ENCODE measurements around the gene DHRSX.
"Not testable (repeated sequence)": the region's sequence is repeated elsewhere in the genome, so short reads cannot be mapped to it uniquely, and the experiment has no call there.

DNA sequence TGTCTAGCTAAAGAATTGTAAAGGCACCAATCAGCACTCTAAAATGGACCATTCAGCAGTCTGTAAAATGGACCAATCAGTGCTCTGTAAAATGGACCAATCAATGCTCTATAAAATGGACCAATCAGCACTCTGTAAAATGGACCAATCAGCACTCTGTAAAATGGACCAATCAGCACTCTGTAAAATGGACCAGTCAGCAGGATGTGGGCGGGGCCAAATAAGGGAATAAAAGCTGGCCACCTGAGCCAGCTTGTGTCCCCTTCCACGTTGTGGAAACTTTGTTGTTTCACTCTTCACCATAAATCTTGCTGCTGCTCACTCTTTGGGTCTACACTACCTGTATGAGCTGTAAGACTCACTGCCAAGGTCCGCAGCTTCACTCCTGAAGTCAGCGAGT, 230.0 kb downstream of the DHRSX start:
- TF ChIP-seq, protein P1, sequence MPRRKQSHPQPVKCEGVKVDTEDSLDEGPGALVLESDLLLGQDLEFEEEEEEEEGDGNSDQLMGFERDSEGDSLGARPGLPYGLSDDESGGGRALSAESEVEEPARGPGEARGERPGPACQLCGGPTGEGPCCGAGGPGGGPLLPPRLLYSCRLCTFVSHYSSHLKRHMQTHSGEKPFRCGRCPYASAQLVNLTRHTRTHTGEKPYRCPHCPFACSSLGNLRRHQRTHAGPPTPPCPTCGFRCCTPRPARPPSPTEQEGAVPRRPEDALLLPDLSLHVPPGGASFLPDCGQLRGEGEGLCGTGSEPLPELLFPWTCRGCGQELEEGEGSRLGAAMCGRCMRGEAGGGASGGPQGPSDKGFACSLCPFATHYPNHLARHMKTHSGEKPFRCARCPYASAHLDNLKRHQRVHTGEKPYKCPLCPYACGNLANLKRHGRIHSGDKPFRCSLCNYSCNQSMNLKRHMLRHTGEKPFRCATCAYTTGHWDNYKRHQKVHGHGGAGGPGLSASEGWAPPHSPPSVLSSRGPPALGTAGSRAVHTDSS (tag by site-specific recombination; IDR thresholded peaks at IDR 0.05): not testable (repeated sequence)
- not testable (repeated sequence) for TF ChIP-seq ZNF292 (tag by site-specific recombination; IDR thresholded peaks at IDR 0.05; ENCODE audit: borderline replicate concordance, low read depth); ZNF169 (tag by site-specific recombination; IDR thresholded peaks at IDR 0.05); REPIN1 (tag by site-specific recombination; IDR thresholded peaks at IDR 0.05; ENCODE audit: low read depth); MEIS1 (CRISPR knock-in tag; IDR thresholded peaks at IDR 0.05; ENCODE audit: borderline replicate concordance); ZNF239 (tag by site-specific recombination; IDR thresholded peaks at IDR 0.05); SETDB1 (IDR thresholded peaks at IDR 0.05; ENCODE audit: insufficient read length, low read length); ZNF768 (tag by site-specific recombination; IDR thresholded peaks at IDR 0.05)
- TF ChIP-seq, protein P2, sequence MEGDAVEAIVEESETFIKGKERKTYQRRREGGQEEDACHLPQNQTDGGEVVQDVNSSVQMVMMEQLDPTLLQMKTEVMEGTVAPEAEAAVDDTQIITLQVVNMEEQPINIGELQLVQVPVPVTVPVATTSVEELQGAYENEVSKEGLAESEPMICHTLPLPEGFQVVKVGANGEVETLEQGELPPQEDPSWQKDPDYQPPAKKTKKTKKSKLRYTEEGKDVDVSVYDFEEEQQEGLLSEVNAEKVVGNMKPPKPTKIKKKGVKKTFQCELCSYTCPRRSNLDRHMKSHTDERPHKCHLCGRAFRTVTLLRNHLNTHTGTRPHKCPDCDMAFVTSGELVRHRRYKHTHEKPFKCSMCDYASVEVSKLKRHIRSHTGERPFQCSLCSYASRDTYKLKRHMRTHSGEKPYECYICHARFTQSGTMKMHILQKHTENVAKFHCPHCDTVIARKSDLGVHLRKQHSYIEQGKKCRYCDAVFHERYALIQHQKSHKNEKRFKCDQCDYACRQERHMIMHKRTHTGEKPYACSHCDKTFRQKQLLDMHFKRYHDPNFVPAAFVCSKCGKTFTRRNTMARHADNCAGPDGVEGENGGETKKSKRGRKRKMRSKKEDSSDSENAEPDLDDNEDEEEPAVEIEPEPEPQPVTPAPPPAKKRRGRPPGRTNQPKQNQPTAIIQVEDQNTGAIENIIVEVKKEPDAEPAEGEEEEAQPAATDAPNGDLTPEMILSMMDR (tag by site-specific recombination; IDR thresholded peaks at IDR 0.05): not testable (repeated sequence)
- TF ChIP-seq, protein P3, sequence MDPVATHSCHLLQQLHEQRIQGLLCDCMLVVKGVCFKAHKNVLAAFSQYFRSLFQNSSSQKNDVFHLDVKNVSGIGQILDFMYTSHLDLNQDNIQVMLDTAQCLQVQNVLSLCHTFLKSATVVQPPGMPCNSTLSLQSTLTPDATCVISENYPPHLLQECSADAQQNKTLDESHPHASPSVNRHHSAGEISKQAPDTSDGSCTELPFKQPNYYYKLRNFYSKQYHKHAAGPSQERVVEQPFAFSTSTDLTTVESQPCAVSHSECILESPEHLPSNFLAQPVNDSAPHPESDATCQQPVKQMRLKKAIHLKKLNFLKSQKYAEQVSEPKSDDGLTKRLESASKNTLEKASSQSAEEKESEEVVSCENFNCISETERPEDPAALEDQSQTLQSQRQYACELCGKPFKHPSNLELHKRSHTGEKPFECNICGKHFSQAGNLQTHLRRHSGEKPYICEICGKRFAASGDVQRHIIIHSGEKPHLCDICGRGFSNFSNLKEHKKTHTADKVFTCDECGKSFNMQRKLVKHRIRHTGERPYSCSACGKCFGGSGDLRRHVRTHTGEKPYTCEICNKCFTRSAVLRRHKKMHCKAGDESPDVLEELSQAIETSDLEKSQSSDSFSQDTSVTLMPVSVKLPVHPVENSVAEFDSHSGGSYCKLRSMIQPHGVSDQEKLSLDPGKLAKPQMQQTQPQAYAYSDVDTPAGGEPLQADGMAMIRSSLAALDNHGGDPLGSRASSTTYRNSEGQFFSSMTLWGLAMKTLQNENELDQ (tag by site-specific recombination; IDR thresholded peaks at IDR 0.05; ENCODE audit: low read depth): not testable (repeated sequence)
- TF ChIP-seq, protein P4, sequence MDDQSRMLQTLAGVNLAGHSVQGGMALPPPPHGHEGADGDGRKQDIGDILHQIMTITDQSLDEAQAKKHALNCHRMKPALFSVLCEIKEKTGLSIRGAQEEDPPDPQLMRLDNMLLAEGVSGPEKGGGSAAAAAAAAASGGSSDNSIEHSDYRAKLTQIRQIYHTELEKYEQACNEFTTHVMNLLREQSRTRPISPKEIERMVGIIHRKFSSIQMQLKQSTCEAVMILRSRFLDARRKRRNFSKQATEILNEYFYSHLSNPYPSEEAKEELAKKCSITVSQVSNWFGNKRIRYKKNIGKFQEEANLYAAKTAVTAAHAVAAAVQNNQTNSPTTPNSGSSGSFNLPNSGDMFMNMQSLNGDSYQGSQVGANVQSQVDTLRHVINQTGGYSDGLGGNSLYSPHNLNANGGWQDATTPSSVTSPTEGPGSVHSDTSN (CRISPR knock-in tag; IDR thresholded peaks at IDR 0.05): not testable (repeated sequence)
- TF ChIP-seq, protein P5, sequence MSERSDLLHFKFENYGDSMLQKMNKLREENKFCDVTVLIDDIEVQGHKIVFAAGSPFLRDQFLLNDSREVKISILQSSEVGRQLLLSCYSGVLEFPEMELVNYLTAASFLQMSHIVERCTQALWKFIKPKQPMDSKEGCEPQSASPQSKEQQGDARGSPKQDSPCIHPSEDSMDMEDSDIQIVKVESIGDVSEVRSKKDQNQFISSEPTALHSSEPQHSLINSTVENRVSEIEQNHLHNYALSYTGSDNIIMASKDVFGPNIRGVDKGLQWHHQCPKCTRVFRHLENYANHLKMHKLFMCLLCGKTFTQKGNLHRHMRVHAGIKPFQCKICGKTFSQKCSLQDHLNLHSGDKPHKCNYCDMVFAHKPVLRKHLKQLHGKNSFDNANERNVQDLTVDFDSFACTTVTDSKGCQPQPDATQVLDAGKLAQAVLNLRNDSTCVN (tag by site-specific recombination; optimal IDR thresholded peaks at IDR 0.05): not testable (repeated sequence)
- TF ChIP-seq, protein P6, sequence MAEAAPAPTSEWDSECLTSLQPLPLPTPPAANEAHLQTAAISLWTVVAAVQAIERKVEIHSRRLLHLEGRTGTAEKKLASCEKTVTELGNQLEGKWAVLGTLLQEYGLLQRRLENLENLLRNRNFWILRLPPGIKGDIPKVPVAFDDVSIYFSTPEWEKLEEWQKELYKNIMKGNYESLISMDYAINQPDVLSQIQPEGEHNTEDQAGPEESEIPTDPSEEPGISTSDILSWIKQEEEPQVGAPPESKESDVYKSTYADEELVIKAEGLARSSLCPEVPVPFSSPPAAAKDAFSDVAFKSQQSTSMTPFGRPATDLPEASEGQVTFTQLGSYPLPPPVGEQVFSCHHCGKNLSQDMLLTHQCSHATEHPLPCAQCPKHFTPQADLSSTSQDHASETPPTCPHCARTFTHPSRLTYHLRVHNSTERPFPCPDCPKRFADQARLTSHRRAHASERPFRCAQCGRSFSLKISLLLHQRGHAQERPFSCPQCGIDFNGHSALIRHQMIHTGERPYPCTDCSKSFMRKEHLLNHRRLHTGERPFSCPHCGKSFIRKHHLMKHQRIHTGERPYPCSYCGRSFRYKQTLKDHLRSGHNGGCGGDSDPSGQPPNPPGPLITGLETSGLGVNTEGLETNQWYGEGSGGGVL (tag by site-specific recombination; IDR thresholded peaks at IDR 0.05): not testable (repeated sequence)
- TF ChIP-seq, protein P7, sequence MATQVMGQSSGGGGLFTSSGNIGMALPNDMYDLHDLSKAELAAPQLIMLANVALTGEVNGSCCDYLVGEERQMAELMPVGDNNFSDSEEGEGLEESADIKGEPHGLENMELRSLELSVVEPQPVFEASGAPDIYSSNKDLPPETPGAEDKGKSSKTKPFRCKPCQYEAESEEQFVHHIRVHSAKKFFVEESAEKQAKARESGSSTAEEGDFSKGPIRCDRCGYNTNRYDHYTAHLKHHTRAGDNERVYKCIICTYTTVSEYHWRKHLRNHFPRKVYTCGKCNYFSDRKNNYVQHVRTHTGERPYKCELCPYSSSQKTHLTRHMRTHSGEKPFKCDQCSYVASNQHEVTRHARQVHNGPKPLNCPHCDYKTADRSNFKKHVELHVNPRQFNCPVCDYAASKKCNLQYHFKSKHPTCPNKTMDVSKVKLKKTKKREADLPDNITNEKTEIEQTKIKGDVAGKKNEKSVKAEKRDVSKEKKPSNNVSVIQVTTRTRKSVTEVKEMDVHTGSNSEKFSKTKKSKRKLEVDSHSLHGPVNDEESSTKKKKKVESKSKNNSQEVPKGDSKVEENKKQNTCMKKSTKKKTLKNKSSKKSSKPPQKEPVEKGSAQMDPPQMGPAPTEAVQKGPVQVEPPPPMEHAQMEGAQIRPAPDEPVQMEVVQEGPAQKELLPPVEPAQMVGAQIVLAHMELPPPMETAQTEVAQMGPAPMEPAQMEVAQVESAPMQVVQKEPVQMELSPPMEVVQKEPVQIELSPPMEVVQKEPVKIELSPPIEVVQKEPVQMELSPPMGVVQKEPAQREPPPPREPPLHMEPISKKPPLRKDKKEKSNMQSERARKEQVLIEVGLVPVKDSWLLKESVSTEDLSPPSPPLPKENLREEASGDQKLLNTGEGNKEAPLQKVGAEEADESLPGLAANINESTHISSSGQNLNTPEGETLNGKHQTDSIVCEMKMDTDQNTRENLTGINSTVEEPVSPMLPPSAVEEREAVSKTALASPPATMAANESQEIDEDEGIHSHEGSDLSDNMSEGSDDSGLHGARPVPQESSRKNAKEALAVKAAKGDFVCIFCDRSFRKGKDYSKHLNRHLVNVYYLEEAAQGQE (tag by site-specific recombination; IDR thresholded peaks at IDR 0.05): not testable (repeated sequence)

Measured in HEK293 (cell line).